ENCODE results near the gene PEAK1. TPM values are rescaled to one million over a fixed set of nuclear protein-coding genes. Genes with fewer than 3 reads are reported as not detected.
"Not testable (repeated sequence)": the region's sequence is repeated elsewhere in the genome, so short reads cannot be mapped to it uniquely, and the experiment has no call there.

Gene PEAK1
- total RNA-seq, 4 donors from 2014 or later: 51.1 to 82.2 (median 58.1) TPM

- TF ChIP-seq EP300 (IDR thresholded peaks at IDR 0.05; ENCODE audit: low read depth): no peak
- peak in 2 of 3 donors; percentile 46 to 75 for TF ChIP-seq POLR2AphosphoS5 (IDR thresholded peaks at IDR 0.05)
- TF ChIP-seq, protein P1, sequence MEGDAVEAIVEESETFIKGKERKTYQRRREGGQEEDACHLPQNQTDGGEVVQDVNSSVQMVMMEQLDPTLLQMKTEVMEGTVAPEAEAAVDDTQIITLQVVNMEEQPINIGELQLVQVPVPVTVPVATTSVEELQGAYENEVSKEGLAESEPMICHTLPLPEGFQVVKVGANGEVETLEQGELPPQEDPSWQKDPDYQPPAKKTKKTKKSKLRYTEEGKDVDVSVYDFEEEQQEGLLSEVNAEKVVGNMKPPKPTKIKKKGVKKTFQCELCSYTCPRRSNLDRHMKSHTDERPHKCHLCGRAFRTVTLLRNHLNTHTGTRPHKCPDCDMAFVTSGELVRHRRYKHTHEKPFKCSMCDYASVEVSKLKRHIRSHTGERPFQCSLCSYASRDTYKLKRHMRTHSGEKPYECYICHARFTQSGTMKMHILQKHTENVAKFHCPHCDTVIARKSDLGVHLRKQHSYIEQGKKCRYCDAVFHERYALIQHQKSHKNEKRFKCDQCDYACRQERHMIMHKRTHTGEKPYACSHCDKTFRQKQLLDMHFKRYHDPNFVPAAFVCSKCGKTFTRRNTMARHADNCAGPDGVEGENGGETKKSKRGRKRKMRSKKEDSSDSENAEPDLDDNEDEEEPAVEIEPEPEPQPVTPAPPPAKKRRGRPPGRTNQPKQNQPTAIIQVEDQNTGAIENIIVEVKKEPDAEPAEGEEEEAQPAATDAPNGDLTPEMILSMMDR (IDR thresholded peaks at IDR 0.05): no peak
- no peak for TF ChIP-seq POLR2A (IDR thresholded peaks at IDR 0.05)
- Histone ChIP-seq H3K27me3 (no peaks in the 10 kb centered on the region), H3K4me1 (peaks cover 0 to 27% (median 17%) of the 10 kb centered on the region in 4 donors), H3K27ac (peak overlapping the region; percentile 62 to 84 (median 79)), H3K4me3 (peak overlapping the region in 3 of 4 donors; percentile 7 to 37 (median 18)), H3K9me3 (no peaks in the 10 kb centered on the region), H3K36me3 (peaks cover 0 to 15% (median 2%) of the 10 kb centered on the region in 4 donors)
- in situ Hi-C loops (cut with MboI; ENCODE audit: low pct_ligation_motif_present in 1 of 4, low pct_unique_long_range_greater_than_20kb in 1 of 4, low sequenced_read_pairs in 3 of 4) (no loop called here), intact Hi-C loops (cut with DNase I; ENCODE audit: low total_unique reads) (no loop called here)
- 10 to 38% methylated on average over 1 to 7 of the region's 7 CpGs for WGBS, 2 donors (ENCODE audit: low coverage in 1 of 2)
- peak; percentile 53 for DNase-seq
Measured at GRCh38 chr15:77160562-77161478, 259.1 kb downstream of the PEAK1 start.

- intact Hi-C loops (cut with DNase I; ENCODE audit: low total_unique reads): not testable (repeated sequence)
Measured at GRCh38 chr15:77156000-77156399, 263.9 kb downstream of the PEAK1 start.

DNA sequence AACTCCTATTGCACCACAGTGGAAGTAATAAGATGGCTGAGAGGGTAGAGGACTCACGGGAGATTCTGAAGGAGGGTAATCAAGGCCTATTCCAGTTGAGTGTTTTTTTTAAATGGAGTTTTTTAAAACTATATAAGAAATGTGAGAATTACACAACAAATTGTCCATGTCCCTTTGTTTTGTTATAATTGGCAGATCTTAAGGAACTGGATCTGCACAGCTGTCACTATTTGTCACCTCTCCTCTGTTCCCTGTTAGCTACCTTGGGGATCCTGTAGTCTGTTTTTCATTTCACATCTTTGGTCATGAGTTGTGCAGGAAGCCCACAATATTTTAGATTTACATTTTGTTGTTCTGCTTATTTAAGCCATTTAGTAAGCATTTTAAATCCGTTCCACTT, 271.7 kb downstream of the PEAK1 start:
- H3K36me3 ChIP-seq: no peaks in the 10 kb centered on the region
- no peak for DNase-seq
- peaks cover 0 to 15% (median 8%) of the 10 kb centered on the region in 4 donors for H3K4me1 ChIP-seq
- H3K27ac ChIP-seq: no peak overlapping the region
- H3K4me3 ChIP-seq: no peak overlapping the region
- TF ChIP-seq EP300 (IDR thresholded peaks at IDR 0.05; ENCODE audit: low read depth) (no peak), POLR2A (IDR thresholded peaks at IDR 0.05) (no peak), POLR2AphosphoS5 (IDR thresholded peaks at IDR 0.05) (no peak)
- TF ChIP-seq, protein P1 (IDR thresholded peaks at IDR 0.05): no peak
- H3K9me3 ChIP-seq: no peaks in the 10 kb centered on the region
- in situ Hi-C loops (cut with MboI; ENCODE audit: low pct_ligation_motif_present in 1 of 4, low pct_unique_long_range_greater_than_20kb in 1 of 4, low sequenced_read_pairs in 3 of 4) (no loop called here), intact Hi-C loops (cut with DNase I; ENCODE audit: low total_unique reads) (no loop called here)
- WGBS, 2 donors (ENCODE audit: low coverage in 1 of 2): 79 to 94% methylated on average over 2 of the region's 2 CpGs
- no peaks in the 10 kb centered on the region for H3K27me3 ChIP-seq

More at GRCh38 chr15:77156000-77156399, 263.9 kb downstream of the PEAK1 start:
- in situ Hi-C loops (cut with MboI; ENCODE audit: low pct_ligation_motif_present in 1 of 4, low pct_unique_long_range_greater_than_20kb in 1 of 4, low sequenced_read_pairs in 3 of 4); H3K9me3 ChIP-seq; H3K27me3 ChIP-seq; H3K27ac ChIP-seq; H3K4me3 ChIP-seq: not testable (repeated sequence)
- peak; percentile 42 for DNase-seq
- H3K4me1 ChIP-seq: peaks cover 0 to 14% (median 13%) of the 10 kb centered on the region in 4 donors
- peaks cover 0 to 15% (median 2%) of the 10 kb centered on the region in 4 donors for H3K36me3 ChIP-seq
- 89% methylated on average over 9 of the region's 11 CpGs; no CpG with 5 or more reads in 1 of the 2 donors for WGBS, 2 donors (ENCODE audit: low coverage in 1 of 2)

DNA sequence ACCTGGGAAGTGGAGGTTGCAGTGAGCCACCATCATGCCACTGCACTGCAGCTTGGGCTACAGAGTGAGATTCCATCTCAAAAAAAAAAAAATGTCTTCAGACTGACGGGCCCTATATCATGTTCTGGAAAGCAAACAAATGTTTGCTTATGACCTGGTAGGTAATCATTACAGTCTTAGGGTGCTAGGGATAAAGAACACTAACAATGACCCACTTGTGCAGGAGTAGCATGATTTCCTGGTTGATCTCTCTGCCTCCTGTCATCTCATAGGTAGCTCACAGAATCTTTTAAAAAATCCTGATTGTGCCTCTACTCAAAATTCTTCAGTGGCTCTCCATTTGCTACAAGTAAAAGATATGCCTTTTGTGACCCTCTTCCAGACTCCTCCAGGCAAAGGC, 274.5 kb downstream of the PEAK1 start:
- TF ChIP-seq POLR2AphosphoS5 (IDR thresholded peaks at IDR 0.05): no peak
- TF ChIP-seq POLR2A (IDR thresholded peaks at IDR 0.05): no peak
- no peak for TF ChIP-seq EP300 (IDR thresholded peaks at IDR 0.05; ENCODE audit: low read depth)
- TF ChIP-seq, protein P1 (IDR thresholded peaks at IDR 0.05): no peak
- in situ Hi-C loops (cut with MboI; ENCODE audit: low pct_ligation_motif_present in 1 of 4, low pct_unique_long_range_greater_than_20kb in 1 of 4, low sequenced_read_pairs in 3 of 4) (no loop called here), intact Hi-C loops (cut with DNase I; ENCODE audit: low total_unique reads) (no loop called here)
- 33 to 63% methylated on average over 1 of the region's 1 CpG for WGBS, 2 donors (ENCODE audit: low coverage in 1 of 2)
- Histone ChIP-seq H3K4me1 (peaks cover 0 to 15% (median 8%) of the 10 kb centered on the region in 4 donors), H3K27me3 (no peaks in the 10 kb centered on the region), H3K9me3 (peaks cover 4 to 5% of the 10 kb centered on the region in 2 donors), H3K27ac (peak overlapping the region; percentile 52 to 60 (median 58)), H3K4me3 (no peak overlapping the region), H3K36me3 (peaks cover 0 to 8% (median 2%) of the 10 kb centered on the region in 4 donors)
- DNase-seq: no peak
